DND-41 (cell line): ENCODE data around the gene PURA.

Experiments
- EZH2 ChIP-seq: IDR thresholded peaks from 3 replicates; pipeline ENCODE4 v1.6.1; 2012; ENCODE audit warnings: borderline replicate concordance, low read depth, mild to moderate bottlenecking, moderate library complexity, low read length, inconsistent platforms; ENCODE audit not compliant: severe bottlenecking
- TF ChIP-seq, protein P1 (sequence below): IDR thresholded peaks from 2 replicates; pipeline ENCODE4 v1.5.1; 2012; ENCODE audit warnings: borderline replicate concordance, low read length, moderate library complexity, mild to moderate bottlenecking; ENCODE audit not compliant: poor library complexity, severe bottlenecking; ENCODE audit errors: extremely low read depth

DNA sequence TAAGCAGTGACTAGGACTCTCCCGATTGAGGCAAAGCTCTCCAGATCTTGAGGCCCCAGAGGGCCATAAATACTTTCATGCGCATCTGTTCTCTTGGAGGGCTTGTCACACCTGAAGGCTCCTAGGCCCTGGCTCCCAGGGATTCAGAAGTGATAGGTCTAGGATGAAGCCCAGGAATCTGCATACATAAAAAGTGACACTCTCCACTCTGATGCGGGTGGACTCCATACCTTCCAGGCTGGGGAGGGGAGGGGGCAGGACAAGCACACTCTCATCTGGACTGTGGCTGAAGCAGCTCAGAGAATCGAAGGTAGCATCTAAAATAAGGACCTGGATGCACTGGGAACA is 52.0 kb downstream of the PURA start:
- TF ChIP-seq, protein P1, sequence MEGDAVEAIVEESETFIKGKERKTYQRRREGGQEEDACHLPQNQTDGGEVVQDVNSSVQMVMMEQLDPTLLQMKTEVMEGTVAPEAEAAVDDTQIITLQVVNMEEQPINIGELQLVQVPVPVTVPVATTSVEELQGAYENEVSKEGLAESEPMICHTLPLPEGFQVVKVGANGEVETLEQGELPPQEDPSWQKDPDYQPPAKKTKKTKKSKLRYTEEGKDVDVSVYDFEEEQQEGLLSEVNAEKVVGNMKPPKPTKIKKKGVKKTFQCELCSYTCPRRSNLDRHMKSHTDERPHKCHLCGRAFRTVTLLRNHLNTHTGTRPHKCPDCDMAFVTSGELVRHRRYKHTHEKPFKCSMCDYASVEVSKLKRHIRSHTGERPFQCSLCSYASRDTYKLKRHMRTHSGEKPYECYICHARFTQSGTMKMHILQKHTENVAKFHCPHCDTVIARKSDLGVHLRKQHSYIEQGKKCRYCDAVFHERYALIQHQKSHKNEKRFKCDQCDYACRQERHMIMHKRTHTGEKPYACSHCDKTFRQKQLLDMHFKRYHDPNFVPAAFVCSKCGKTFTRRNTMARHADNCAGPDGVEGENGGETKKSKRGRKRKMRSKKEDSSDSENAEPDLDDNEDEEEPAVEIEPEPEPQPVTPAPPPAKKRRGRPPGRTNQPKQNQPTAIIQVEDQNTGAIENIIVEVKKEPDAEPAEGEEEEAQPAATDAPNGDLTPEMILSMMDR: no peak
- no peak for TF ChIP-seq EZH2
